ENCODE measurements around the gene TNS1.

Gene TNS1

DNA sequence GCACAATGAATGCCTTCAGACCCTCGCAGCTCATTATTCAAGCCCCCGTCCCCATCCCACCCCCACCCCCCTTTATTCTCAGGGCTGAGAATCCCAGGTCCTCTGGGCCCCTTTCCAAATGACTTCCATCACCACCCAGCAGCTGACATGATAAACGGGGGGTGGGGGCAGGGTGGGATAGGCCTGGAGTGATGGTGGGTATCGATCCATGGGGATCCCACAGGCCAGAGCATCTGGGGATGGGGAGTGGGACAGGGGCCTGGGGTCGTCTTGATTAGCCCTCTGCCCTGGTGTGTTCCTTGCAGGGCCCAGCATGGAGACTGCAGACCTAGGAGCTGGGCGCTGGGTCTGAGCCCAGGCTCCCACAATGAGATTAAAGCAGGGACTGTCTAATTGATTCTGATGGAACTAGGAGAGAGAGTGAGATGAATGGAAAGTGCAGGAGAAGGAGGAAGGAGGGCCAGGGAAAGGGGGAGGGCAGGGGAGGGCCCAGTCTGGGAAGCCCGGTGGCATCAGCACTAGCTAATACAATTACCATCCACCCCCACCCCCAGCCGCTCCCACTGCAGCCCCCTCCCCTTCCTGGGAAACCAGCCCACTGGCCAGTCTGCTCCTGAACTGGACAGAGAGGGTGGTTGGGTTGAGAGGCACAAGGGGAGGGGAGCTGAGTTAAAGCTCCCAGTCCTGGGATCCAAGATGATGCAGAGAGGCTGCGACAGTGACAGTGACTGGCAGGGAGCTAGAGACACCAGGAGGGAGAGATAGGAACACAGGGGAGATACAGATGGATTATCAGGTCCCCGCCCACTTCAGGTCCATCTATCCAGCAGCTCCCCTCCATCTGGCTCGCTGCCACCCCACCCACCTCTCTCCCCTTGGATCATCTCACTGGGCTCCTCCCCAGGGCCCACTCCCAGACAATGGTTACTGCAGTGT is 13.1 kb upstream of the TNS1 start:
- DNase-seq (ENCODE audit: low spot score): peak; percentile 94

DNA sequence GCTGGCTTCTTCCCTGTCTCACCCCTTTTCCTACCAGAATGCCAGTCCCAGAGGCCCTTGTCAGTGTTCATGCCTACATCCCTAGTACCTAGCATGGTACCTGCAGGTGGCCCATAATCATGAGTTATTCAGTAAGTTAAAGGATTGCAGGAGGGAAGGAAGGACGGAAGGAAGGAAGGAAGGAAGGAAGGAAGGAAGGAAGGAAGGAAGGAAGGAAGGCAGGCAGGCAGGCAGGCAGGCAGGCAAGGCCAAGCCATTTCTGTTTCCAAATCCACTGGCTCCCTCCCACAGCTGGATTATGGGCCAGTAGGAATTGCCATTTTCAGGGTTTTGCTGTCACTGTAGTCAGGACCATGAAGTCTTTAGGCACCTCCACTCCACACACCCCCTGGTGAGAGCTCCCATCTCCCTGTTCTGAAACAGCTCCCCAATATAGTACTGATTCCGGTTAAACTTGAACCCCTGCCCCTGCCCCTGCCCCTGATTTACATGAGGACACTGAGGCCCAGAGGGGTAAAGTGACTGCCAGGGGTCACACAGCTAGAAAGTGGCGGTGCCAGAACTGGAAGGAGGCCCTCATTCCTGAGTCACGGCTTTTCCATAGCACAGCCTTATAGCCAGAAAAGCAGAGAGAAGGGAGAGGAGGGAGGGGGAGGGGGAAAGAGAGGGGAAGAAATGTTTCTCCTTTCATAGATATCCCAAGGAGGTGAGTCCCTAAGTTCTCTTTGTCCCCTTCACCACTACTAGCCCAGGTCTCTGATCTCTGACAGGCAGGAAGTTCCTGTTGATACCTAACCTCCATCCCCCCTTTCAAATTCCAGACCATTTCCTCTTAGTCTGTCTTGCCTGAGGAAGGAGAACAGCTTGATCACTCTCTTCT is 12.2 kb upstream of the TNS1 start:
- DNase-seq (ENCODE audit: low spot score): no peak

DNA sequence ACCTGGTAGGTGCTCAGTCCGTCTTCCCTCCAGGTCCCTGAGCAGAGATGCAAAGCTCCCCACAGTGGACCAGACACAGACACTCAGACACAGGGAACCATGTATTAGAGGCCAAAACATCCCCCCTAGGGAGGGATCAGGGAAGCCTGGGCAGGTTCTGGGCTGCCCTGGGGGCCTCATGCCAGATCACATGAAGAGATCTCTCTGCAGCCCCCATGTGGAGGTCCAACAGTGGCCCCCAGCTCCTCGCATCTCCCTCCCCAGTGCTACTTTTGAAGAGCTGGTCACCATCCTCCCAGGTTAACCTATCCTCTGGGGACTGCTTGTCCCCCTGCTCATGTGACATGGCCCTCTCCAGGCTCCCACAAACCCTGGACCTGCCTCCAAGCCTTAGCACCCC is 10.5 kb upstream of the TNS1 start:
- DNase-seq (ENCODE audit: low spot score): no peak

DNA sequence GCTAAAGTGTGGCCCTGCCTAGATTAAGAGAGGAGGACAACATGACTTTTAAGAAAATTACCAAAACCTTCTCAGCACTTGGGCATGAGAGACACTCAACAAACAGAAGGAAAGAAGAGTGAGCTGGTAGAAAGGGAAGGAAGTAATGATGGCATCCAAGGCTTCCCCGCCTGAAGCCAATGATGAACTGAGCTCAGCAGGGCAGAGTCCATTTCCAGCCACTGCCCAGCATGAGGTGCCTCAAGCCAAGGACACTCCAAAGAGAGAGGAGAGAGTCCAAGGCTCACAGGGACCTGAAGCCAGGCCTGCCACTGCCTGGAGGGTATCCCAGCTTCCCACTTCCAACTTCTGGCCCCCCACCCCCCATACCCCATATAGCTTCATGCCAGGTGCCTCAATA is 9.5 kb upstream of the TNS1 start:
- no peak for DNase-seq (ENCODE audit: low spot score)

DNA sequence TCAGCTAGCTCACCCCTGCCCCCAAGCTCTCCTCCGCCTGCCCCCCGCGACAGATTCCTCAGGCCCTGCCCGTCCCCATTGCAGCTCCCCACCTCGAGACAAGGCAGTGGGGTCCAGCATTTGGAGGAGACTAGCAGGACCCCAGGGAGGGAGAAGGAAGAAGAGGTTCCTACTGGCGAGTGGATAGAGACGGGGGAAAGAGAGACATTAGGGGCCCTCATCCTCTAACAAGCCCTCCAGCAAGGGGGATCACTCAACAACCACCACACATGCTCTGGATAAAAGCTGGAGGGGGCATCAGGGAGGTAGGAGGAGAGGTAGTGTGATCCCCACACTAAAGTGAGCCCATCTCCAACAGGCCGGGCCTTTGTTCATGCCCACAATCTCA is 8.9 kb upstream of the TNS1 start:
- no peak for DNase-seq (ENCODE audit: low spot score)

DNA sequence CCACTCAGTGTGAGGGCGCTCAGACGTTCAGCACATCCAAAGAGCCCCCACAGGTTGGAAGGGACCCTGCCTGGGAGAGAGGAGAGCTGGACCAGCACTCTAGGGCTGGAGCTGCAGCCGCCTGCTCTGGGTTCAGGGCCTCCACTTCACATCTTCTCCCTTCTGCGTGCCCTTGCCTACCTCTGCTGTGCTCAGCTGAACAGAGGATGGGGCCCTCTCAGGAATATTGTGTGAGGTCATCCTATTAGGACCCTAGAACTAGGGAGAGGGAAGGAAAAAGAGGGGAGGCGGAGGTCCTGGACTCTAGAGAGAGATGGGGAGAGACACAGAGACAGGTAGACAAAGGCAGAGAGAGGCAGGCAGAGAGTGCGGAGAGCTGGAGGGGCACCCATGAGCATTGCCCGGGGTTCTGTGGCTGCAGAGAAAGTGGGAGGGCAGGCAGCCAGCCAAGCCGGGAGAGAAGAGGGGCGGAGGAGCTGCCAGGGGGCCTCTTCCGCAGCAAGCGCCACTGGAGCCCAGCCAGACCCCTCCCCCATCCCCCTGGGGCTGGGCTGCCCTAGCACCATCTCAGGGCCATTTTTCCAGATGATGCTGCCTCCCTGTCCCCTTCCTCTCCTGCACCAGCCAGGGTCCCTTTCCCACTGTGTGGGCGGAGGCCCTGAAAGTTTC is 8.3 kb upstream of the TNS1 start:
- DNase-seq (ENCODE audit: low spot score): peak; percentile 72

DNA sequence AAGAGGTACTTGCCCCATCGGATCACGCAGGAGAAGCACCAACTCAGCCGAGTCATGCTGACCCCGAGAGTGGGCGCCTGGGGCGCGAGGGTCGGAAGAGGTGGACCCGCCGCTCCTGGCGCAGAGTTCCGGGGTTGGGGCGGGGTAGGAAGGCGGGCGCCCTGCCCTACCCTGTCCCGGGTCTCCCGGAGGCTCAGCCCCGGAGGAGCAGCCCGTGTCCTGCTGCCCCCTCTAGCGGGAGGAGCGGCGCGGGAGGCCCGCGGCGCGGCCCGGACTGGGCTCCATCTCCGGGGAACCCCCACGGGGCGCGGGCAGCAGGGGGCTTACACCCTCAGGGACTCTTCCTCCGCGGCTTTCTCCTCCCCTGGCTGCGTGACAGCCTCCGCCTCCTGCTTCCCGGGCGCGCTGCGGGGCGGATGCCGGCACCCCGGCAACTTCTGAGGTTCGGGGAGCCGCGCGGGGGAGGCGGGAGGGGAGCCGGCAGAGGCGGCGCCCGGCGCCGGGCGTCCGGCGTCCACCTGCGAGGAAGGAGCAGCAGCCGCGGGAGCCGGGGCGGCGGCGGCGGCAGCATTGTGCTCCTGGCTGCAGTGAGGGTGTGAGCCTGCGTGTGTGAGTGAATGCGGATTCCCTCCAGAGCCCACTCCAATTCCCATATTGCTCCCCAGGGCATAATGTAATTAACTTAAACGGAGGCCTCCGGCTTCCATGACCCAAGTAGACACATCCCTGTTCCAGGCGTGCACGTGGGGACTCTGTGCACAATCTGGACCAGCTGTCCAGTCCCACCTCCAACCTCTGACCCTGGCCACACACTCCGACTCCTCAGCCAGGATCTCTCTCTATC is 7.6 kb upstream of the TNS1 start:
- DNase-seq (ENCODE audit: low spot score): peak; percentile 90

DNA sequence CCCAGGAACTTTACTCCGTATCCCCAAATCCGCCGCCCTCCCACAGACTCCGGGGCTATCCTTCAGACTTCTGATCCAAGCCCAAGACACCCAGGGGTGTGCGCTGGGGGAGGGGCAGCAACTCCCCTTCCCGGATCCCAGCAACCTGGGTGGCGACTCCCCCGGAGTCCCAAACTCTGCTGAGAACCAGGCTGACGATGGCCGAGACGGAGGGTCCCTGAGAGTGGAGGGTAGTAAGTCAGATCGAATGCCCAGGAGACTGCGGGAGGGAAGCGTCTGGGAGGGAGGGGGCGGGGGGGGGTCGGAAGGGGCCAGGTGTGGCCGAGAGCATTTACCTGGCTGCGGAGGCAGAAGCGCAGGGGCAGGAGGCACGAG is 7.0 kb upstream of the TNS1 start:
- DNase-seq (ENCODE audit: low spot score): no peak

DNA sequence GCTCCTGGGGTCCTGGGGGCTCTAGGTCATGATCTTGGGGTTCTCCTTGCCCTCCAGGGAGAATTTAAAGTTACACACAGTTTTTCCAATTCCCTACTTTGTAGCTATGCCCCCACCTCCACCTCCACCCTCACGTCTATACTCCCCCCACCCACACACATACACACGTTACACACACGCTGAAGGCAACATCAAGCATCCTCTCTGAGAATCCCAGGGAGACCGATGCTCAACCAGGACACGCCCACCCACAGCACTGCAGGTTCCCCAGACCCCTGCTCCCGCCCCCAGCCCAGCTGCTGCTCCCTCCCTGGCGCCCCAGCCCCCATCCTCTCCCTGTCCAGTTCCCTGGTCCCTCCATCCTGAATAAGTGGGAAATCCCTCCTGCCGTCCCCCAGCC is 6.4 kb upstream of the TNS1 start:
- DNase-seq (ENCODE audit: low spot score): no peak

DNA sequence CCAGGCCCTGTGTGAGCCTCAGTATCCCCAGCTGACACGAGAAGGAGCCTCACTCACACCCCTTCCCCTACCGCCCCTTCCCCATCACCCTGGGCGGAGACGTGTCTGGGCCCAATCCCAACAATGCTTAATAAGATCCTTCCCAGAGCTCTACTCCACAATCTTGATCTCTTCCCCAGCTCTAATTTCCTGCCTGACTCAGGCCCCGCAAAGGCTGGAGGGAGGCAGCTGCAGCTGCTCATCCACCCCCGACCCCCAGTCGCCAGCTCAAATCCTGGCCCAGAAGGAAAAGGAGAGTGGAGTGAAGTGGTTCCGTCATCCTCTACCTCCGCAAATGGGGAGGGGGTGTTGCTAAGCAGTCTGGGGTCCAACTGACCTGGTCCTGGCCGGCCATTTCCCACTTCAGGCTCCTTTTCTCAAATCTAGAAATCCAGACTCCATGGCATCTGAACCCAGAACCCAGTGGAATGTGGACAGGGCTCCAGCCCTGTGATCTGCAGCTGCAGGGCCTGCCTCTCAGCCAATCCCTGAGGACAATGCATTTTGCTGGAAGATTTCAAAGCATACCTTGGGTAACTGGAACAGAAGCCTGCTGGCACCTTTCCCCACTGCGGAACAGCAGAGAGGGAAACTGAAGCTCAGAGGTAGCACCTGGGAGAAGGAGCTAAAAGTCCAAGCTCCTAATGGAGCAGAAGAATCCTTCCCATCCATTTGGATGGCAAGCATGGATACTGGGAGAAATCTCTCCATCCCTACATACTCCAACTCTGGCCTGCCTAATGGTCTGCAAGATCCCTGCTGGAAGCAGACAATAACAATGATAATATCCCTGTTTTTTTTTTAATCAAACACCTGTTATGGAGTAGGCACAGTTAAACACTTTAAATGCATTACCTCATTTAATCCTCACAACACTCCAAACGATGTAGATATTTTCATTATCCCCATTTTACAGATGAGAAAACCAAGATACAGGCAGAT is 5.6 kb upstream of the TNS1 start:
- DNase-seq (ENCODE audit: low spot score): peak; percentile 59

DNA sequence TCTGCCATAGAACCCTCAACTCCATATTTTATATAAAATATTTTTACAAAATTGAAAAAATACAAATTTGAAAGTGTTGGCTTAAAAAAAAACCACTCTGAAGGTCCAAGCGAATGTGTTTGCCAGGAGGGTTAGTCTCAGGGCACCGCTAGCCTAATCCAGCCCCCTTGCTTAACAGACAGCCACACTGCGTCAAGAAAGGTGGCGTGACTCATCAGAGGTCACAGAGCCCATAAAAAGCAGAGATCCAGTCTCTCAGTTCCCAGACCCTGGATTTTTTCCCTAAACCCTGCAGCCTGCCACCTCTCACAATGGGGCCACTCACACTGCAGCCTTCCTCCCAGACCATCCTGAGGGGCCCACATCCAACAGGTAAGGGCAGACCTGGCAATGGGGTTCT is 3.9 kb upstream of the TNS1 start:
- DNase-seq (ENCODE audit: low spot score): no peak

DNA sequence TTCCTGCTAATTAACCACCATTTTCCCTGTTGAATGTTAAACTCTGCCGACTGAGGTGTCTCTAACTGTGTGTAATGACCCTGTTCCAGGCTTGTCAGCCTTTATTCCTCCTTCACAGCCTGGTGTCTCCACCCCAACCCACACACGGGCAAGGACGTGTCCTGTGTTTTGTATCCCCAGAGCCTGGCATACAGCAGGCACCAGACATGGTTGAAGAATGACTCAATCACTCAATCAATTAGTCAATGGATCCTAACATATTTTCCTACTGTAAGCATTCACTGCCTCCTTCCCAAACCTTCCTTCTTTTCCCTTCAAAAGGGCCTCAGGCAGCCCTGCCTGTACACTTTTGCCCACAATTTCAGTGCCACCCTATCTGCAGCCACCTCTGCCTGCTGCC is 2.7 kb upstream of the TNS1 start:
- no peak for DNase-seq (ENCODE audit: low spot score)

DNA sequence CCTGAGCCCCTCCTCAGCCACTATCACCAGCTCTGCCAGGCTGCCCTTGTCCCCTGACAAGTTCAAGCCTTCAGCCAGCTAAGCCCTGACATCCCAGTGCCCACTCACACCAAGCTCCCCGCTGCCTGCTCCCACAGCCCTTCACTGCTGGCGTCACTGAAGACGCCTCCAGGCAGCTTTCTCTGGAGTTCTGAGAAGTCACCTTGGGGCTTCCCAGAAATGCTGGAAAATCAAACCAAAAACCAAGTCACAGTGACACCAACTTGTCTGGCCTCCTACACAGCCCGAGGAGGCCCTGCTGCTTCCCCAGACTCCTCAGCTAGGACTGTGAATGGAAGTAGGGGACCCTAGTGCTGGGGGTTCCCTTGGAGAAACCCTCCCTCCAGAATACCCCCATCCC is 2.2 kb upstream of the TNS1 start:
- no peak for DNase-seq (ENCODE audit: low spot score)

DNA sequence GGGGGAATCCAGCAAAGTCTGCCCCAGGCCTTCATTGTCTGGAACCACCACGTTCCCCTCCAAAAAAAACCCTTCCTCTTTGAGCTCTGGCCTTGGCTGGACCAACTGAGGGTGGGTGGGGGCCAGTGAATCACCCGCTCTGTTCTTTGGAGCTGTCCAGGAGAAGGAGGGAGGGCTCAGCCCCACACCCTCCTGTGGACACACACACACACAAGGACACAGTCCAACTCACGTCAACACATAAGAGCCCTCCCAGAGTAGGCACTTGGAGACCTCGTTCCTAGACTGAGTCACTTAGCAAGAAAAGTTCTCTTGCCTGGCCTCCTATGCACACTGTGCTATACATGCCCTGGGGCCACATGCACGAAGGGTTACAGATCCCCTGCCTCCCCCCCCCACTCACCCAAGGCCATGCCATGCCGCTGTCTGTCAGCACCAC is 1.2 kb upstream of the TNS1 start:
- DNase-seq (ENCODE audit: low spot score): no peak

DNA sequence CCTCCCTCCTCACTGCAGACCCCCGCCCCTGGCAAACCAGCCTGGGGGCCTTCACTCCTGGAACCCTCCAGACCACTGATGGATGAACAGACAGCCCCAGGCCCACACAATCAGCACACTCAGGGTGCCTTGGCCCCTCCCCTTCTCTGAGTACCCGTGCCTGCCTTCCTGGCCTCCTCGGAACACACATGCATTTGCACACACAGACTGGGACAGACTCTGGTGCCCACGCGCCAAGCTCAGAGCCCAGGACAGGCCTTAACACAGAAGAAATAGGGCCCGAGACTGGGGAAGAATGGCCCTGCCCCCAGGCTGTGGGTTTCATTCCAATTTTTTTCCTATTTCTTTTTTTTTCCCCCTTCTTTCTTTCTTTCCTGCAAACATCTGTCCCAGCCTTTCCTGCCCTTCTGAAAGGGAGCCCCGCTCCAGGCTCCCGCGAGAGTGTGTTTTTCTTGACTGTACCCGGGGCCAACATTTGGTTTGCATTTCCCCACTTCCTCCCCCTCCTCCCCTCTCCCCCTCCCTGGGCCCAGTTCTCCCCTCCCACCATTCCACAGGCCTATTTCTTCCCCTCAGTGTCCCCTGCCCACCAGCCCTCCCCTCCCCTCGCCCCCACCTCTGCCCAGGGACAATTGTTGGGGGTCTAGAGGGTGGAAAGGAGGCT is 618 bp upstream of the TNS1 start:
- peak; percentile 72 for DNase-seq (ENCODE audit: low spot score)

DNA sequence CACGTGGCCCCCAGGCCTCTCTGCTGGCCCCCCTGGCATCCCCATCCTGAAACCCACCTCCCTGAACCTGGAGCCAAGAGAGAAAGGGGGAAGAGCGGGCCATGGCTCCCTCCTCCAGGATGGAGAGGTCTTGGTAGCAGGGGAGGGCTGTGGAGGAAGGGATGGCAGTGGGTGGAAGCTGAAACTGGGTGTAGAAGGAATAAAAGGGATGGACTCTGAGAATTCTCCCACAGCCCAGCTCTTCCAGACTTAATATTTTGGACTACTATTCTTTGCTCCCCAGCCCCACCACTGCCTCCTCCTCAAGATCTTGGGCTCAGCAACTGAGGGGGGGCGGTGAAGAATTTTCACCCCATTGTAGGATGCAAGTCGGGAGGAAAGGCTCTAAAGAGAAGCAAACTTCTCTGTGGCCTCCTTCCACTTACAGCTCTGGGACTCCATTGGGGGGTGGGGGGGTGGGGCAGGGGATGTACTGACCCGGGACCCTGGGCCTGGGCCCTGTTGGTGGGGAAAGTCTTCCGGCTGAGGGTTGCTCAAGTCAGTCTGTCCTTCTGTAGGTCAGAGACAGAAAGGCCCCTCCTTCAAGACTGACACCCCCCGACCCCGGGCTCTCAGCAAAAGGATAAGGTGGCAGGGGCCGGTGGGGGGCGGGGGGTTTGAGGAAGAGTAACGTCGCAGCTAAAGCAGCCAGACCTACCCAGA is 501 bp downstream of the TNS1 start:
- DNase-seq (ENCODE audit: low spot score): no peak

DNA sequence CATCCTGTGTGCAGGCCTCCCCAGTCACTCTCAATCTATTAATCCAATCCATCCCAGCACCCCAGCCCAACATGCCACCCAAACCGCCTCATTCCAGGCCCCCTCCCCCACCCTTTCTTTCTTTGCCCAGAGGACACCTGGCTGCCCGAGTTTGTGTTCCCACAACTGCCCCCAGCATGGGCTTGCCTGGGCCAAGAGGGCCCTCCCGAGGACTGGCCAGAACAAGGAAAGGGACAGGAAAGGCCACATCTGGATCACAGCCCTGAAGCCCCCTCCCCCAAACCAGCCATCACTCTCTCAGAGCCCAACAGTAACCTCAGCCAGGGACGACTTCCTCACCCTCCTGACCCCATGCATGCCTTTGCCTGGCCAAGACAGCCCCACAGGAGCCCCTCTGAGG is 1.2 kb downstream of the TNS1 start:
- DNase-seq (ENCODE audit: low spot score): no peak

DNA sequence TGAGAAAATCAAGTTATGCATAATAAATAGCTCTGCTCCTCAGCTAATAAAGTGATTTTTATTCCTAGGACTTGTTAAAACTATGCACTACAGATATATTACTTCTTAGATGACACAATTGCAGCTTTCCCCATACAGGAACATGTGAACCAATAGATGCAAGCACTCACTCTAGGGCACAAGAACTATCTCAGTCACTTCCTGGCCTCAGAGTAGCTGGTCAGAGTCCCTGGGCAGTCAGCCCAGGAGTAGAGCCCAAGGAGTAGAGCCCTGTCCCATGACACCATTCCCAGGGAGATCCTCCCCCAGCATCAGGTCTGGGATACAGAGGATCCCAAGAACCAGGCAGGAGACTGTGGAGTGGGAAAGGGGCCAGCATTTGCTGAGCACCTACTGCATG is 2.7 kb downstream of the TNS1 start:
- DNase-seq (ENCODE audit: low spot score): no peak

DNA sequence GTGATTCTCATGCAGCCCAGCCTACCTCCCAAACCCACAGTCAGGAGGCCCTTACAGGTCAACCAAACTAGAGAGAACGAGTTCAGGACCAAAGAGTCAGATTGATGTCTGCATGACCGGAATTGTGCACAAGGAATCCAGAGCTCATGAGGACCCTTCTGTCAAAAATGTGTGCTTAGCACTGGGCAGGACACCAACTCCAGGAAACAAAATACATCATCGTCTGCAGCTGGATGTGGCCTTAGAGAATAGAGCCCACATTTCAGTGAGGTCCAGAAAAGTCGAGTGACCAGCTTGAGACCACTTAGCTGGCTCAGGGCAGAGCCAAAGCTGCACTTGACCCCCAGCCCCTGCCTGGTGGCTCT is 3.2 kb downstream of the TNS1 start:
- no peak for DNase-seq (ENCODE audit: low spot score)

All from SK-N-DZ (cell line).